IPS-15b (cell line): ENCODE results near the gene FGD5.

Source experiments
- H3K27me3 ChIP-seq: one replicate; pipeline ENCODE4 v1.6.1; 2013; ENCODE audit warnings: low read length; ENCODE audit not compliant: control insufficient read depth, insufficient read depth
- H3K36me3 ChIP-seq: one replicate; pipeline ENCODE4 v1.6.1; 2013; ENCODE audit warnings: low read length; ENCODE audit not compliant: control insufficient read depth, insufficient read depth
- H3K4me1 ChIP-seq: one replicate; pipeline ENCODE4 v1.6.1; 2013; ENCODE audit warnings: mild to moderate bottlenecking, low read length; ENCODE audit not compliant: control insufficient read depth, insufficient read depth
- H3K4me3 ChIP-seq: one replicate; pipeline ENCODE4 v1.5.1; 2013; ENCODE audit warnings: low read depth, low read length
- H3K9ac ChIP-seq: one replicate; pipeline ENCODE4 v1.6.1; 2013; ENCODE audit warnings: low read depth, mild to moderate bottlenecking, low read length
- H3K9me3 ChIP-seq: one replicate; pipeline ENCODE4 v1.6.1; 2013; ENCODE audit warnings: mild to moderate bottlenecking, low read length; ENCODE audit not compliant: control insufficient read depth, insufficient read depth

The FGD5 gene

DNA sequence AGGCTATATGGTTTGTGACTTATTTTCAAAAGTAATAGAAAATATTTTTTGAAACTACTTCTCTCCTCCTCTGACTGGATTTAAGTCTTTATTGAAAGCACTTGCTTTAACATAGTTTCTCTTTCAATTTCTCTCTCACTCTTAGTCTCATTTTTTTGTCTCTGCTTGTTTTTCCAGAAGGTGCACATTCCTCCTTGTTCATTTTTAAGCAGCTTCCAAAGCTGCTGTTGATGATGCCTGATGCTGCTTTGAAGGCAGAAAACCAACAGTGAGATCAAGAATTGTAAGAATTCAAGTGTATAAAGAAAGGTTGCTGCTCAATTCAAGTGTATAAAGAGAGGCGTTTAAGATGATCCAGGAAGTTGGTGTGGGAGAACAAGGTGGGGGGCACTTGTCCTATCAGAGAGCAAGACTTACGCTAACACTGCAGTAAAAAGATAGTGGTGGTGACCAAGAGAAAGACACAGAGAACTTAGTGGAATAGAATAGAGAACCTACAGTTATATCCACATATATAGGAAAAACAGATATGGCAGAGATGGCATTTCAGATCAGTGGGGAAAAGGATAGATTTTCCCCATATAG, 140.7 kb downstream of the FGD5 start:
- Histone ChIP-seq H3K4me1 (peaks cover 2% of the 10 kb centered on the region), H3K9ac (no peak overlapping the region), H3K36me3 (peaks cover 3% of the 10 kb centered on the region), H3K4me3 (no peak overlapping the region), H3K27me3 (no peaks in the 10 kb centered on the region), H3K9me3 (no peaks in the 10 kb centered on the region)

- H3K27me3 ChIP-seq, result no peaks in the 10 kb centered on the region
- H3K9ac ChIP-seq, result no peak overlapping the region
- H3K4me1 ChIP-seq, result peaks cover 2% of the 10 kb centered on the region
- H3K36me3 ChIP-seq, result peaks cover 5% of the 10 kb centered on the region
- no peaks in the 10 kb centered on the region for H3K9me3 ChIP-seq
- no peak overlapping the region for H3K4me3 ChIP-seq
Measured at GRCh38 chr3:14962762-14963161, 144.0 kb downstream of the FGD5 start.

DNA sequence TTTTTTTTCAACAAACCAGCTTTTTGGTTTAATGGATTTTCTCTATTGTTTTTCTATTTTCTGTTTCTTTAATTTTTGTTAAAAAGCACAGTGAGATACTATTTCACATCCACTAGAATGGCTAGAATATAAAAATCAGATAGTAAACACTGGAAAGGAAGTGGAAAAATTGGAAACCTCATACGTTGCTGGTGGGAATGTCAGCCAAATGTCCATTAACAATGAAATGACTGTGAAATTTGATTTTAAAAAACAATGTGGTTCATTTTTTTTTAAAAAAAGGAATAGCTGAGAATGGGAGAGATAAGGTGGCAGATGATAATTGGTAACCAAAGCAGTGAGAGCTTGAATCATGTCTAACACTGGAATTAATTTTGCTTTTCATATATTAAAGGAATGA, 148.5 kb downstream of the FGD5 start:
- Histone ChIP-seq H3K9ac (no peak overlapping the region), H3K9me3 (no peaks in the 10 kb centered on the region), H3K4me3 (no peak overlapping the region), H3K4me1 (no peaks in the 10 kb centered on the region), H3K36me3 (peaks cover 2% of the 10 kb centered on the region), H3K27me3 (no peaks in the 10 kb centered on the region)

- Histone ChIP-seq H3K9me3 (no peaks in the 10 kb centered on the region), H3K36me3 (peaks cover 7% of the 10 kb centered on the region), H3K4me1 (no peaks in the 10 kb centered on the region)
Measured at GRCh38 chr3:14969671-14970070, 150.9 kb downstream of the FGD5 start.

DNA sequence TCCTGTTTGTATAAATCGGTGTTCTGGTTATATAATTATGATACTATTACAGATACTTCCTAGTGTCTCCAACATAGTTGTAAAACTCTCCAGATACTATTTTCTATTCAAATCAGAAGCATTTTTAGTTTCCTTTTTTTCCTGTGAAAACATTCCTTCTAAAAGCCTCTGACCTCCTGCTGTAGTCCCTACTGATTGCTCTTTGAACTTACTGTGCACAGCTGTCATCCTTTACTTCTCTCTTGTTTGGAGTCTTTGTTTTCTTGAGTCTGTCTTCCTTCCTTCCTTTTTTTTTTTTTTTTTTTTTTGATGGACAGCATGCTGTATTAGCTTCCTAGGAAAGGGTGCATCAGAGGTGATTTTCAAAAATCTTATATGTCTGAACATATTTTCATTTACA, 157.6 kb downstream of the FGD5 start:
- Histone ChIP-seq H3K9me3 (no peaks in the 10 kb centered on the region), H3K9ac (no peak overlapping the region), H3K36me3 (peaks cover 8% of the 10 kb centered on the region), H3K4me3 (no peak overlapping the region), H3K27me3 (no peaks in the 10 kb centered on the region), H3K4me1 (no peaks in the 10 kb centered on the region)

More at GRCh38 chr3:14969671-14970070, 150.9 kb downstream of the FGD5 start:
- H3K4me3 ChIP-seq, result no peak overlapping the region
- H3K9ac ChIP-seq, result no peak overlapping the region
- H3K27me3 ChIP-seq, result no peaks in the 10 kb centered on the region

- H3K4me3 ChIP-seq, result no peak overlapping the region
- H3K36me3 ChIP-seq, result peaks cover 3% of the 10 kb centered on the region
- H3K9ac ChIP-seq, result no peak overlapping the region
- no peaks in the 10 kb centered on the region for H3K9me3 ChIP-seq
- no peaks in the 10 kb centered on the region for H3K27me3 ChIP-seq
- H3K4me1 ChIP-seq, result no peaks in the 10 kb centered on the region
Measured at GRCh38 chr3:14980689-14981088, 161.9 kb downstream of the FGD5 start.
